ENCODE data around the gene ROBO1.
"Not testable (repeated sequence)": the region's sequence is repeated elsewhere in the genome, so short reads cannot be mapped to it uniquely, and the experiment has no call there.

The ROBO1 gene

DNA sequence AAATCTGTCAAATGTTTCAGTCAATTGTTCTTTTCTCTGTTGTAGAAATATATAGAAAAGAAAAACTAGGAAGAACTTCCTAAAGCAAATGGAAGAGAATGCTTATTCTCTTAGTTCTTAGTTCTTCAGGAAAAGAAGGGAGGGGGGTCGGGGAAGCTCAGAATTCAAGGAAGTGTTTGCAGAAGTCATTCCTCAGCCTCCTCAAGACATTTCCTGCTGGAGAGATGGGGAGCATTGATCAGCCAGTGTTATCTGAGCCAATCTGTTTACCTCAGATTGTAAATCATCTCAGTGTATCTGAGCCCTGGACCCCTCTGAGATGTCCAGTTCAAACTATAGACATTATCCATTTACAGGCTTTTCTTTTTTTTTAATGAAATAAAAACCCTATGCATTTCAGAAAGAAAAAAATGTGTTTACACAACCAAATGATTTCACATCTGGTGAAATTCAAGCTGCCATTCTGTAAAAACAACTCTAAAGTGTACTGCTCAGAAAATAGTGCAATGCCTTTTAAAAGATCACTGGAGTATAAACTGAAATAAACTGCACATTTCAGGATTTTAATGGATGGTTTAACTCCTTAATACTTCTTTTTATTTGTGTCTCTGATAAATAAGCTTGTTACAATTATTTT lies 460.7 kb downstream of the ROBO1 start:
- no peak for DNase-seq (ENCODE audit: low spot score)

DNA sequence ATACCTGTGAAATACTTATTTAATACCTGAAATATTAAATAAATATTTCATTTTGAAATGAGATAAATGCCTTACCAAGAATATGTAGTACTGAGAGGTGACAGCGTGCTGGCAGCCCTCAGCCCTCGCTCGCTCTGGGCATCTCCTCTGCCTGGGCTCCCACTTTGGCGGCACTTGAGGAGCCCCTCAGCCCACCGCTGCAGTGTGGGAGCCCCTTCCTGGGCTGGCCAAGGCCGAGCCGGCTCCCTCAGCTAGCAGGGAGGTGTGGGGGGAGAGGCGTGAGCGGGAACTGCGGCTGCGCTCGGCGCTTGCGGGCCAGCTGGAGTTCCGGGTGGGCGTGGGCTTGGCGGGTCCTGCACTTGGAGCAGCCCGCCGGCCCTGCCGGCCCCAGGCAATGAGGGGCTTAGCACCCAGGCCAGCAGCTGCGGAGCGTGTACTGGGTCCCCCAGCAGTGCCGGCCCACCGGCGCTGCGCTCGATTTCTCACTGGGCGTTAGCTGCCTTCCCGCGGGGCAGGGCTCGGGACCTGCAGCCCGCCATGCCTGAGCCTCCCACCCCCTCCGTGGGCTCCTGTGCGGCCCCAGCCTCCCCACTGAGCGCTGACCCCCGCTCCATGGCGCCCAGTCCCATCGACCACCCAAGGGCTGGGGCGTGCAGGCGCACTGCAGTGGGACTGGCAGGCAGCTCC lies 467.7 kb downstream of the ROBO1 start:
- DNase-seq (ENCODE audit: low spot score) = not testable (repeated sequence)

DNA sequence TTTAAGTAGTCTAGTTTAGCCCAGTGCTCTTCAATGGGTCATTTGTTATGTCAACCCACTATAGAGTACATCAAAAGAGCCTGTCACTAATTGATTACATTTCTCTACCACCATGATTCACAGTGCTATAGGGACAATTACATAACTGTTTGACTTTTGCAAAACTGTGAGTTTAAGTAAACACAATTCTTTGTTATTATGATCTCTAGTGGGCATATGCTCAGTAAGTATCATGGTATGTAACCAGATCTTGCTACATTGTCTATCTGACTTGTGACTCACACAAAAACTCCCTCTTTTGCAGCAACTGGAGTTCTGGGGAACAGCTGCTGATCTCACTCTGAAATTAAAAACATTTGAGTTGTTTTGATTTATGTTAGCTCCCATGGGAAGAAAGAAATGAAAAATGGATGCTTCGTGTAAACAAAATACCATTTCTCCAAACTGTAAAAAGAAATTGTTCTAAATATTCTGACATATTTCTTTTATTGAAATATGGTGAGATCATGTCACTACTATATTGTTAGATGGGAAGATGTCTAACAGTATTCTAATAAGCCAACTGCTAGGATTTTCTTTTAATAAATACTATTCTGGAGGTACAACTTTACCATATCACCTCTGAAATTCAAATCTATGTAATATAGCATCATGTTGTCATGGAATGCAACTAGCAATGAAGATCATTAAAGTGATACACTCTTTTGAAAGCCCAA lies 470.4 kb downstream of the ROBO1 start:
- no peak for DNase-seq (ENCODE audit: low spot score)

DNA sequence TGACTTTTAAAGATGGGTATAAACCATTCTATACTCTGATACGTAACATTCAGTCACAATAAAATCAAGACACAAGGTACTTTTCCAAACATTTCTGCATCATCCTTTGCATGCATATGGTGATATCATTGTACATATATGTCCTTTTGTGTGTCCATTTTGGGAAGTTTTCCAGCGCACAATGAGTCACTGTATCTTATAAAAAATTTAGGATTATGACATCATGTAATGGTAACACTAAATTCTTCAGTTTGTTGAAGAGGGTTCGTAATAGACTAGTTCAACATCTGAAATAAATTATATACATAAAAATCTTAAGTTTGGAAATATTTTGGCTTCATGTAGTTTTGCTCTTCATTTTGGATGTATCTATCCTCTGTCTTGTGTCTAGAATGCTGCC lies 480.9 kb downstream of the ROBO1 start:
- DNase-seq (ENCODE audit: low spot score) = no peak

DNA sequence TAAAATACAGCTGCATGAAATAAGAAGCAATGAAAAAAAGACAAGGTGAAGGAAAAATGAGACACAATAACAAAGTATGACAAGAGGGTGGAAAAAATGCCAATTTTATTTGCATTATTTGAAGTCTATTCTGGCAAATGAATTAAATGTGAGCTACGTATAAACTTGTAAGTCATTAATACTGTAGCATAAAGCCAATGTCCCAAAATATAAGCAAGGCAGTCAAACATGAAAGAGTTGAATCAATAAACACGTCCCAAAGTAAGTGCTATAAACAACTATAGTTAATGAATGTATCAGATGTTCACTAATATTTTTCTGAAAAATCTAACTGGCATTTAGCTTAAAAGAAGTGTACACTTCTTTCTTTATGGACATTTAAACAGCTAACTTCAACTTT lies 481.9 kb downstream of the ROBO1 start:
- no peak for DNase-seq (ENCODE audit: low spot score)

DNA sequence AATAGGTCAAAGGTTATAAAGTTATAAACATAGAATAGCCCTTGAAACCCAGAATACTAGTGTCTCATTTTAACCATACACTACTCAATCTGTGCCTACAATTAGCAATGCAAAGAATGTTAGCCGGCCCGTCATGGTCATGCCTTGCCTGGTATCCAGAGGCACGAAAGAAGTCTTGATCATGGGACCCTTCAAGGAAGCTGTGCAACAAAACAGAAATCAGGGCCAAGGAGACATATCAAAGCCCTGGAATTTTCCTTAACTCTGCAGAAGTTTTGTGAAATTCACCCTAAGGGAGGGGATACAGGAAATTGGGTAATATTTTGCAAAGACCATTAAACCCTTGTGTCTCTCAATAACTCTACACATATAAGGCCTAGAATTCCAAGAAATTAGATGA lies 482.4 kb downstream of the ROBO1 start:
- no peak for DNase-seq (ENCODE audit: low spot score)

DNA sequence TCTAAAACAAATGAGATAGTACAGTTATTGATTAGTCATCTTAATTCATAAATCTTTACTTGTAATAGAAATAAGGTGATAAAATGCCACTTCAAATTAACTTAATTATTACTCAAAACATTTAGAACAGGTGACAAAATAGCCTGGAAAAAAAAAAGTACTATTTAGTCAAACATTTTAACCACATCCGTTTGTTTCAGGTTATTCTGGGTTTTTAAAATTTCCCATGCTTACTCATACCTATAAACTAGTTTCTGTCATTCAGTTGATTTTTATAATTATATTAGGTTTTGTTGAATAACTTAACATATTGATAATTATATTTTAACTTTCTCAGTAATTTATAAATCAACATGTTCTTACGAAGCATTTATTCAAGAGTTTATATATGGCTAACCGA lies 483.0 kb downstream of the ROBO1 start:
- DNase-seq (ENCODE audit: low spot score) = no peak

DNA sequence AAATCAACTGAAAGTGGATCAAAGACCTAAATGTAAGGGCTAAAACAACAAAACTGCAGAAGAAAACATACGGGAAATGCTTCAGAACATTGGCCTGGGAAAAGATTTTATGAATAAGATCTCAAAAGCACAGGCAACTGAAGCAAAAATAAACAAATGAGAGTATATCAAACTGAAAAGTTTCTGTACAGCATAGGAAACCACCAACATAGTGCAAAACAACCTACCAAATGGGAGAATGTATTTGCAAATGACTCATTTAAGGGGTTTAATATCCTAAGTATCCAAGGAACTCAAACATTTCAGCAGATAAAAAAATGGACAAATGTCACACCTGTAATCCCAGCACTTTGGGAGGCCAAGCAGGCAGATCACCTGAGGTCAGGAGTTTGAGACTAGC lies 489.1 kb downstream of the ROBO1 start:
- no peak for DNase-seq (ENCODE audit: low spot score)

DNA sequence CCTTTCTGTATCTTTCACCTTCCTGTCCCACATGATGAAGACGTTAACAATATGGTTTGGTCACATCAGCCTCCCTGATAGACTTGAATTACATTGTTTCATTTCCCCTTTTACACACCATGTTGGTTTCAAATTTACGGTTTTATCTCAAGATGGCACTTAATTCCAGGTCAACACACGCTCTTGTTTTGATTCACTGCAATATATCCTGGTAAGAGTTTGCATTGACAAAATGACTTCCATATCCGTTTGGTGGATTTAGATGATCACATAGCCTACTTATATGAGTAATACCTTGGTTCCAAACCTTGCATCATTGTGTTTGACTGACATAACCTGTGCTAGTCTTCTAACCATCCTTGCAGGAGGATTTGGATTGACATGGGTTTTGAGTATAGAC lies 499.4 kb downstream of the ROBO1 start:
- DNase-seq (ENCODE audit: low spot score) = no peak

DNA sequence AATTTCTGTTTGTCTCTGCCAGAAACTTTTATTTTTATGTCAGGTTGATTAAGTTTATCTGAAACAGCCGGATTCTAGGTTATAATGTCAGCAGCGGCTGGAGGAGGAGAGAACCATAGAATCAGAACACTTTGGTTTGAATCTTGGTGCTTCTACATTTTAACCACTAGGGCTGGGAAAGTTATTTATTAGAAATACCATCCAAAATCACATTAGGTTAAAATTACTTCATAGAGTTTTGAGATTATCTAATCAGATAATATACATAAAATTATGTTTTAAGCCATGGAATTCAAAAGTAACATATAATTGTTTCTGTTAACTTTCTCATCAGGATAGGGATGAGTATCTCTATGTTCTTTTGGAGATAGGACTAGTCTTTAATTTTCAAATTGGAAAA lies 502.9 kb downstream of the ROBO1 start:
- no peak for DNase-seq (ENCODE audit: low spot score)

DNA sequence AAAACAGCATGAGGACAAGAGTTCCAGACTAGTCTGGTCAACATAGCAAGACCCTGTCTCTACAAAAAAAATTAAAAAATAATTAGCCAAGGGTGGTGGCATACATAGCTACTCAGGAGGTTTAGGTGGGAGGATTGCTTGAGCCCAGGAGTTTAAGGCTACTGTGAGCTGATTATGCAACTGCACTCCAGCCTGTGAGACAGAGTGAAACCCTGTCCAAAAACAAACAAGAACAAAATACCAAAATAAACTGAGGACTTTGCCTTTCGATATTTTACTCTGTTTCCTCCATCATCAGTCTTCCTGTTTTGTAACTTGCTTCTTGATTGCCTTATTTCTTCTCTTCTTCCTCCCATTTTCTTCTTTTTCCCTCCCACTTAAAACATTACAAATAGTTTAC lies 504.4 kb downstream of the ROBO1 start:
- no peak for DNase-seq (ENCODE audit: low spot score)

DNA sequence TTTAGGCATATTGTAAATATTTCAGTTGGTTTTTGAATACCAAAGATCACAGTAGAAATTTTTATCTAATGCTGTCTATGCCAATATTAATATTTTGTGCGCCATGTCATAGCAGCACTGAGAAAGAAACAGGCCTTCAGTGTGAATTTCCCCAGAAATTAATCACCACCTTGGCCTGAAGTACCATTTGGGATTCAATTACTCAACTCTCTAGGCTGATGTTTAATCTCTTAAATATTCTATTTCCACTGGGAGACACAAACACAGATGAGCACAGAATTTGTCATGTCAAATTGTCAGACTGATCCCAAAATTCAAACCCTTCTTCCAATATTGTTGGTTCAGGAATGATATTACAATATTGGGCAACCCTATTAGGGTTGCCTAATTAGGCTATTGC lies 509.3 kb downstream of the ROBO1 start:
- DNase-seq (ENCODE audit: low spot score) = no peak

DNA sequence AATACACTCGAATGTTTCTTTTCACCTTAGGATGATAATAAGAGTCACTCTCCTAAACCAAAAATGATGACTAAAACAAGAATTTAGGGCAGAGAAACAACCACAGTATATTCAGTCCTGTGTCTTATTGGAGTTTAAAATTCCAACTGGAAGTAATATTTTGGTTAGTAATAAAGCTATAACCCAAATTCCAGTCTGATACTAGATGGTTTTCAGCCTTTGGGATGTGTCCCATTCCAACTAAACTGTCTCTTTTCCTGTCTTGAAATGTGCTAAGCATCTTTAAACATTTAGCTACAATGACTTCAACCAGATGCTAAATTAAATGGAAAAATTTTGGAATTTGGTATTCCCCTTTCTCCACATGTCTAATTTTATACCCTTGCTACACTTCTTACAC lies 510.0 kb downstream of the ROBO1 start:
- DNase-seq (ENCODE audit: low spot score) = no peak

DNA sequence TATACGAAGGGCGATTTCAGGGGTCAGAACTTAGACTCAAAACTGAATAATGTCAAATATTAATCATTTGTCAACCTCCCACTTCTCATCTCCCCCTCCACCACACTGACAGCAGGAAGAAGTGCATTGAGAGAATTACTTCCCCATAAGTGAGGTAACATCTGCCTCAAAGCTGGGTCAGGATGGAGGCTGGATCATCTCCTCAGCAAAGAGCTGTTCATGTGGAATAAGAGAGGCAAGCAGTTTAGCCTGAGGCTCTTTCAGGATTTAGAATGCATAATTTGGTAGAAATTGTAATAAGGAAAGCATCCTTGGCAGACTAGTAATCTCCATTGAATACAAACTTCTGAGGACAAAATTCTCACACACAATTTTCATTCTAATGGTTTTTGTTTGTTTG lies 512.1 kb downstream of the ROBO1 start:
- no peak for DNase-seq (ENCODE audit: low spot score)

DNA sequence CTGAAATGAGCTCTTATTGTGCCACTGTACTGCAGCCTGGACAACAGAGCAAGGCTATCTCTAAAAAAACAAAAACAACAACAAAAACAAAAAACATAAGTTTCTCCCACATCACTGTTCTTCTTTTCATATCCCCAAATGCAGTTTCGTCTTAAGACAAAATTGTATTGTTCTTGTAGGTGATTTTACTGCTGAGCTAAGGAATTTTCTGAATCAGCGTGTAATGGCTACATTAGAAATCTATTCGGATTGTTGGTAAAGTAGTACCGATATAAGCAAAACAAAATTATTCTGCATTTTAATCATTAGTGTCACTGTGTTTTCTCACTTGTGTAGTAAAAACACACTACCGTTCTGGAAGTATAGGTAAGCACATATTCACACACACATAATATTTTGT lies 512.5 kb downstream of the ROBO1 start:
- DNase-seq (ENCODE audit: low spot score) = no peak

DNA sequence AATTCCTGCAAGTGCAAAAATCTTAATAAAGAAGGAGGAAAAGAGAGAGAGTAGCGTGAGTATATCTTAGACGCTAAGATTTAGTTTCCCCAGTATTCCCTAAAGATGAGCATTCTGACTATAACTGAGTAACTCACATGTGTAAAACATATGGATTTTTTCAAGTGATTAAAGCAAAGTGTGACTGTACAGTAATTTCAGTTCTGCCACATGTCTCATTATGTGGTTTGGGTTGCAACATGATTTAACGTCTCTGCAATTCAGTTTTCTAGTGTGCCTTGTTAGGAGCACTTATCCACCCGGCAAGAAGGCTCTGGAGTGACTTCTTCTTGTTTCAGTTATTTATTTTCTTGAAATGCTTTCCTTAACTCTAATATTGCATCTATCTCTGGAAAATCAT lies 514.1 kb downstream of the ROBO1 start:
- no peak for DNase-seq (ENCODE audit: low spot score)

DNA sequence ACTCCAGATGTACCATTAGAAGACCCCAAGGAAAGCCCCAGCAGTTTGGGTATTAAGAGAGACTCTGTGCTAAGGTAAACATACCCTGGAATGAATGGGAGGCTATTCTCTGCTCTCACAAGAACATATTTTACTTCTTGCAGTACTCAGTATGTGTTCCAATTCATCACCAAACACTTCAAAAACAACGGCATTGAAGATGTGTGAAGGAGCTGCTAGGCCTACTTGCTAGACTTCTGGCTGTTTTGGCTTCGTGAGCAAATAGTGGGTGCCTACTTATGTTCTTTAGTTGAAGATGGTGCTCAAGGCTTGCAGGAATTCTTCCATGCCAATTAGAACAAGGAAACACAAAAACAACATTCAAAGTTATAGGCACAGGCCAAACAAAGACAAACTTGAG lies 514.5 kb downstream of the ROBO1 start:
- no peak for DNase-seq (ENCODE audit: low spot score)

DNA sequence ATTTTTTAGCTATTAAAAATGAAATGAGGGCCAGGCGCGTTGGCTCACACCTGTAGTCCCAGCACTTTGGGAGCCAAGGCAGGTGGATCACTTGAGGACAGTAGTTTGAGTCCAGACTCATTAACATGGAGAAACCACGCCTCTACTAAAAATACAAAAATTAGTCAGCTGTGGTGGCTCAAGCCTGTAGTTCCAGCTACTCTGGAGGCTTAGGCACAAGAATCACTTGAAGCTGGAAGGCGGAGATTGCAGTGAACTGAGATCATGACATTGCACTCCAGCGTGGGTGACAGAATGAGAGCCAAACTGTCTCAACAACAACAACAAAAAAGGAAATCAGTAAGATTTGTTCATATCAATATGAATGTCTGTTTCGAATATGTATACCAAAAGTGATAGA lies 517.1 kb downstream of the ROBO1 start:
- no peak for DNase-seq (ENCODE audit: low spot score)

DNA sequence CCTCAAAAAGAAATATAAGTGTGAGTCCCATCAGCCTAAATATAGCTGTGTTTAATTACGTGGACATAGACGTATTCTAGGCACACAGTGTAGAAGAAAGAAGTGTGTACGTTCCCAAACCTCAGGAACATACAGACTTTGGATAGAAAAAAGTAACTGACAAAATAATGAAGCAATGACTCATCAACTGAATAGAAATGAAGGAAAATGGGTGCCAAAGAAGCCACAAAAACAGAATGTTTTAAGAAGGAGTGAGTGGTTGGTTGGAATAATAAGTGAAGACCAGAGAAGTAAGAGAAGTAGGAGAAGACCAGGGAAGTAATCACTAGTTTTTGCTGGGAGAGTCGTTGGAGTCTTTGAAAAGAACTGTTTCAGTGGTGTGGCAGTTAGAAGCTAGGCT lies 518.1 kb downstream of the ROBO1 start:
- no peak for DNase-seq (ENCODE audit: low spot score)

DNA sequence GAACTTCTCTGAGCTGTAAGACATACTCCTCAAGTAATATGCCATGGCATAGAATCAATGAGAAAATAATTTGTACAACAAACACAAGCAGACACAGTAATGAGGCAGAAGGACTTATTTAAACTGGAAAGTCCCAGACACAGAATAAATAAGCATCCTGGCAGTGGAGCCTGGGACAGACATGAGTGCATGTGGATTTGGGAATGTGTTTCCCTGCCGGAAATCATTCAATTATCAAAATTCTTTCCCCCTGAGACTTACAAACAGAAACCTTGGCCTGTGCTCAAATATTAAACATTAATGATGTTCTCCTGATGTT lies 520.1 kb downstream of the ROBO1 start:
- DNase-seq (ENCODE audit: low spot score) = no peak

DNA sequence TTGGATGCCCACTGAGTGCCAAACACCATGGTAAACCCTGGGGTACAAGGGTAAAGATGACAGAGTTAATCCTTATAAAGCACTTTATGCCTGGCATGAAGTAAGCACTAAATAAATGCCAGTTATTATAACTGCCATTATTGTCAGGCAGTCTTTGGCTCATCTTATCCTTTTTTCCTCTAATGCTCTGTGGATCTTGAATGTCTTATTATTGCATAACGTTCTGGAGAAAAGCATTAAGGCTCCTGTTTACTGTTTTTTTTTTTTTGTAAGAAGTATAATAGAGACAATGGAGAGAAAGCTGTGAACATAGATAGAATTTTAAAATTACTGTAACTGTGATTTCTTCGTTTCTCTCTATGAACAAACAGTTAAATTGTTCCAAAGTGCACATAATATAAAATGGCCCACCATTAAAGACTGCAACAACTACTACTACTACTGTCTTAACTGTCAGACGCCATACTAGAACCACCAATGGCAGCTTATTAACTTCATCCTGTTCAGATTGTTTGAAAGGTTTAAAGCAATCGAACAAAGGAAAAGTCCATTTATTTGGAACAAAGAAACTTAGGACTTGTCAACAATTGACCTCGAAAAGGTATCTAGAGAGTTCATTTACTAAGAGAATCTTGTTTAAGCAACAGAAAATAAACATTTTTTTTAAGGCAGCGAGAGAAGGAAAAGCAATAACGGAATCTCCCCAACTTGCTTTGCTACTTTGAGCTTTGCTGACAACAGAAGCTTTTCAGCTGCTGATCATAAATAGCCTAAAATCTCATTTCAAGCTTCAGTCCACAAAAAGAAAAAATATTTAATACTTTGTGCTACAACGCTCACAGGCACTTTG lies 520.7 kb downstream of the ROBO1 start:
- no peak for DNase-seq (ENCODE audit: low spot score)

DNA sequence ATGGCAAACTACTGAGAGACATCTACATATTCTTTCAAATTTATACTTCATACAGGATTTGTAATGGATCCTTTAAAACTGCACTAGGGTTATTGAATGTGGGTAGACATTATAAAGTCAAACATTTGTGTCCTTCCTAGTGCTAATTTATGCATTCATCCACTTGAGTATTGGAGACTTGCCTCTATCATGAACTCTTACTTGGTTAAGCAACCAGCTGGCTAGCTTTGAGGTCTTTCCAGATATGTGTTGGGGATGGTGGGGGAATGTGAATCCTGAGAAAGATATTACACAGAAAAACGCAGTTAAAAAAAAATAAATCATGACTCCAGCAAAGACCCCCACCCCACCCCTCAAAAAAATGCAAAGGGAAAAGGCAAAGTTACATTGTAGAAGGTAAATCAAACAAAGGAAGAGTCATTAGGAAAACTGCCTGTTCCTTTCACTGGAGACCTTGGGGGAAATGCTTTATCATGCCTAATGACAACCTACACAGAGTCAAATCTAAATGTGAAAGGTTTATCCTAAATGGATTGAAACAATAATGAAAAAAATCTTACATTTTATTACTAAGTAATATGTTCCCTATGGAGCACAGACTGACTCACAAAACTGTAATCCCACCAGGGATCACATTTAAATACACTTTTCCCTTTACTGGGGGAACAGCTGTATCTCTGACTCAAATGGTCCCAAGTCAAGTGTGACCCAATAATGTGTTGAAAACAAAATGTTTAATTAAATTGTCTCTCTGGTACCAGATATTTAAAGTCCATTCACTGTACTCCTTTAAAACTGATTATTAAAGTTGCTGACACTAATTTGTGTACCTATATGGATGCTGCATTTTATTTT lies 522.3 kb downstream of the ROBO1 start:
- DNase-seq (ENCODE audit: low spot score) = no peak

All from NAMALWA (cell line).